IPS-NIHi11 (cell line): ENCODE results near the gene TBC1D9.

Experiments
- DNase-seq: peaks from one replicate; pipeline ENCODE4 v3.0.0; 2012; ENCODE audit warnings: mixed read lengths, low spot score

Gene TBC1D9

GRCh38 chr4:140720387-140721304, 35.5 kb downstream of the TBC1D9 start:
- DNase-seq, result no peak

DNA sequence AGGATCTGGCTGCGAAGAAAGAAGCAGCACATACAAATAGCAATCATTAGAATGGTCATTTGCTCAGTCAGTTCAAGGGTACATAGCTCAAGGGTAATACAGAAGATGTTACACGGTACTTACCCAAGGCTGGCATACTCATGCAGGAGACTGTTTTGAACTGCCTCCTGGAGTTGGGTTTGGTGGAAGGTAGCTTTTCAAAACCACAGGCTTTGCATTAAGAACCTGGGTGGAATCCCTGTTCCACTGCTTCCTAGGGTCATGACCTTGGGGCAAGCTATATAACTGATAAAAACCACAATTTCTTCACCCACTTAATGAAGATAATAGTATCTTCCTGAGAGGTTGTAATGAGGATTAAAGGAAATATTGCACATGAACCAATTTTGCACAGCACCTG, 36.5 kb downstream of the TBC1D9 start:
- DNase-seq, result no peak

DNA sequence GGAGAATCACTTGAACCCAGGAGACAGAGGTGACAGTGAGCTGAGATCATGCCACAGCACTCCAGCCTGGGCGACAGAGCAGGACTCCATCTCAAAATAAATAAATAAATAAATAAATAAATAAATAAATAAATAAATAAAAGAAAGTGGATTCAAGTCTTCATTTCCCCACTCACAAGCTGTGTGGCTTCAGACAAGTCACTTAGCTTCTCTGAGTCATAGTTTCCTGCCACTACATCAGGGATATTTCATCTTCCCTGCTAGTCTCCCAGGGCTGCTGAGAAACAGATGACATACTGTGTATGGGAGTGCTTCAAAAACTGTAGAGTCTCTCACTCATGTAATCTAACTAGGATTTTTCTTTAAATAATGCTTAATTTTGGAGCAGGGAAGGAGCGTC, 37.2 kb downstream of the TBC1D9 start:
- DNase-seq, result no peak

DNA sequence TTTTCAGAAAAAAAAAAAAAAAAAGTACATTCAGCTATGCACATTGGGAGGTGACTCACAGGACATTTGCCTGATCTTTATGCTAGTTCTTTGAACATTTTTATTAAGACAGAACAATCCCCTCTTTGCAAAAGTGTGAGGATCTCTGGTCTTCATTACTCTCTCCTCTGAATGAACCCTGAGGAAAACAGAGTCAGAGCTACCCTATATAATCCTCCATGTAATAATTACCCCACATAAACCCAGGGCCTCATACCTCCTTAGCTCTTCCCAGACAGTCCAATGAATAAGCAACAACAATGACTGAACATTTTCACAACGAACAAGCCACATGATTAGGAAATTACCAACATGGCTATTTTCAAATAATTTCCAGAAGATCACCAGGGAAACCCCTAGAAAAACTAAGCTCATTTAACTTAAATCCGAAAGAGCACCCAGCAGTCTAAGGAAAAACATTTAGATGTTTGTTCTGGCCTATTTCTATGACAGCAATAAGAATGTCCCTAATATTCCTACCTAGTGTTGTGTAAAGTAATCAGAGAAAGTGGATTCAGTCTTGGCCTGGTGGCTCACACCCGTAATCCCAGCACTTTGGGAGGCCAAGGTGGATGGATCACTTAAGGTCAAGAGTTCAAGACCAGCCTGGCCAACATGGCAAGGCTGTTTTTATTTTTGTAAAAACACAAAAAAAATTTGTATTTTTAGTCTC, 37.8 kb downstream of the TBC1D9 start:
- no peak for DNase-seq

GRCh38 chr4:140717313-140717712, 38.9 kb downstream of the TBC1D9 start:
- no peak for DNase-seq

- DNase-seq, result no peak
Observed at GRCh38 chr4:140715119-140715518, 41.1 kb downstream of the TBC1D9 start.

DNA sequence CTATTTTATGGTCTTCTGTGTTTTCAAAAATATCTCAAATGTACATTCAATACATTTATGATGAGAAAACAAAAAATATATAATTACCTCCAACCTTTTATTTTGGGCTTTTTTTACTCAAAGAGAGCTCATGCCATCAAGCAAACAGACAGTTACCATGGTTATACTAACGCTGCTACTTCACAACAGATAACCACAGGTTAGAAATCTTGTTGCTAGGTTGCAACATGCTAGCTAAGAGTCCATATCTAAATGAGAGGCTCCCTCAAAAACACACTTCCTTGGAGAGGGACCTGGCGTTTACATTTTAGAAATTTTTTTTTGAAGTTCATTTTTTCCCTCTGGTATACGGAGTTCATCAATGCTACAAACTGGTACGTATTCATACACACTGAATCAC, 44.3 kb downstream of the TBC1D9 start:
- no peak for DNase-seq

GRCh38 chr4:140710908-140711622, 45.1 kb downstream of the TBC1D9 start:
- DNase-seq, result no peak

GRCh38 chr4:140707325-140707724, 48.9 kb downstream of the TBC1D9 start:
- DNase-seq, result no peak

- no peak for DNase-seq
Observed at GRCh38 chr4:140706665-140707064, 49.5 kb downstream of the TBC1D9 start.

- no peak for DNase-seq
Observed at GRCh38 chr4:140706276-140706625, 49.9 kb downstream of the TBC1D9 start.

DNA sequence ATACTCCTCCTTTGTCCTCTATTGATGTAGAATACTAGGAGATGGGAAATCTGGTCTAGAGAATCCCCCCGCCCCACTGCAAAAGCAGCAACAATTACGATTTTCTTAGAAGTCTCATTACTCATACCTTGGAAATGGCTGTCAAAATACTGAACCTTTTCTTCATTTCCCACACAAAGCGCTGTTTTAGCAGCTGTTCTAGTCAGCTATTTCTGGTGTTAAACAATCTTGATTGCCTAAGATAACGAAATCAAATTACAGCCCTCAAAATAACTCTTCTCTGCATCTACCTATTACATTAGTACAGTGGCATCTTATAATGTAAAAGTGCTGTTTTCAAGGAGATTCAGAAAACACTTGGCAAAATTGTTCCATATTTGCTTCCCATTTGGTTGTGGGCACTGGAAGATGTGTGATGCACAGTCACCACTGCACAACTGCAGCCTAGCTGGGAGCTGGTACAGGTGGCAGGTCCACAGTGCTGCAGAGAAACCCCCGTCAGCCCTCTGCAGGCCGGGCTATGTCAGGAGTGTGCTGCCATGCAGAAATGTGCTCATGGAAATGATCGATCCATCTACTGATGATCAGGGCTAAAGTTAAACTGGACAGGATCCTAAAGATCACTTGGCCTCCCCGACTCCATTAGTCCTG, 50.4 kb downstream of the TBC1D9 start:
- no peak for DNase-seq

- no peak for DNase-seq
Observed at GRCh38 chr4:140704964-140705363, 51.2 kb downstream of the TBC1D9 start.

DNA sequence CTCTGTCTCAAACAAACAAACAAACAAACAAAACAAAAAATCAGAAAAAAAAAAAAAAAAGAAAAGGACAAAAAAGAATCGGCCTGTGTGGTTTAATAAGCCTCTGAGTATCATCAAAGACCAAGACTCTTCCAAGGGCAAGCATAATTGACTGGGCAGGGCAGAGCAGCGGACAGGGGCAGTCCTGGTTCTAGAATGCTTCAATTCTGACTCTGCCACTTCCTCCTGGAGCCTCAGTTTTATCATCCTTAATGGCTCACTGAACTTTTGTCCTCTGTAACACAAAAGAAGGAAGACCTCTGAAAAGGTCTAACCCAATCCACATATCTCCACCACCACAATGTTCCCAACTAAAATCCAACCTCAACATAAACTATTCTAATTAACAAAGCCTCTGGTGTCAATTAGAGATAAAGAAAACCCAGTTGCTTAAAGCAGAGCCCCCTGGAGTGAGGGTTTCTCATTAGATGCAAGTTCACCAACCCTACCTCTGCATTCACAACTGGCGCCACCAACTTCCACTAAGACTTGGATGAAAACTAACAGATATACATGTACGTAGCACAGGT, 51.7 kb downstream of the TBC1D9 start:
- no peak for DNase-seq

GRCh38 chr4:140703463-140703862, 52.7 kb downstream of the TBC1D9 start:
- no peak for DNase-seq

DNA sequence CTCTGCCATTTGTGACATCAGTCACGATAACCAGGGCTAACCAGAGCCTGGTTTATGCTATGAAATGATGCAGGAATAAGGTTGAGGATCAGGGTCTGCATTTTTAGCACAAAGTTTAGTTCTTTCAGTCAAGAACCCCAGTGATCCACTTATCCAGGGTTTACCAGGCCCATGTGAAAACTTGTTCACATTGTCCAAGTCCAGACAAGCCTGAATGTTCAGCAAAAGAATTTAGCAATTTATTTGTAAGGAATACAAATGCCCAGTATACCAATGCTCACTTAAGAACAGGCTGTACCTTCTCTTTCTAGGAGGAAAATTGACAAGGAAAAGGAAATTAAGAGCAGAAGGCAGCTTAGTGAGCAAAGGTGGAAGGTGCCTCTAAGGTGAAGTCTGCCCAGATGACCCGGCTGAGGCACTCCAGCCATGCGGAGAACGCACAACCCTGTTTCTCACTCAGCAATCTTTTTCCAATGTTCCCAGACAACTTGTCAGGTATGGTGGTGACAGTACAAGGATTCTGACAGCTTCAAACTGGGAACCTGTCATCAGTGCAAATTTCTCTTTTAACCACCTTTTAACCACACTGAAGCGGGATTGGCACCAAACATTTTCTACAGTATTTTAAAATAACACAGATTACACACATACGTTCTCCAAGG, 54.0 kb downstream of the TBC1D9 start:
- no peak for DNase-seq

DNA sequence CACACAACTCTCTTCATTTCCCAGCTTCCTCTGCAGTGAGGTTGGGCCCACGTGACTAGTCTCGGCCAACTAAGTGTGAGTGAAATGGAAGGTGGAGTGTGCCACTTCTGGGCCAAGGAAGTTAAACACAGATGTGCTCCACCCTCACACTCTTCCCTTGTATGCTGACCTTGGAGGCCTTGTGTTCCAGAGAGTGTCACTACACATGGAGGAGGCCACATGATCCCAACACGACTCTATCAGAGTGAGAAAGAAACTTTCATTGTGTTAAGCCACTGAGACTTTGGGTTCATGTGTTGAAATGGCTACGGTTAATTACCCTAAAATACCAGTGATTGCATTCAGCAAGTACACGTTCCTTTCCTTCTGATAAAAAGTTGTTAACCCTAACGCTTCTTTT, 55.1 kb downstream of the TBC1D9 start:
- DNase-seq, result no peak

- DNase-seq, result no peak
Observed at GRCh38 chr4:140697709-140698560, 58.2 kb downstream of the TBC1D9 start.

GRCh38 chr4:140695483-140695882, 60.7 kb downstream of the TBC1D9 start:
- no peak for DNase-seq

- no peak for DNase-seq
Observed at GRCh38 chr4:140693562-140693961, 62.6 kb downstream of the TBC1D9 start.
